ENCODE data around the gene BCL11A.

Gene BCL11A

DNA sequence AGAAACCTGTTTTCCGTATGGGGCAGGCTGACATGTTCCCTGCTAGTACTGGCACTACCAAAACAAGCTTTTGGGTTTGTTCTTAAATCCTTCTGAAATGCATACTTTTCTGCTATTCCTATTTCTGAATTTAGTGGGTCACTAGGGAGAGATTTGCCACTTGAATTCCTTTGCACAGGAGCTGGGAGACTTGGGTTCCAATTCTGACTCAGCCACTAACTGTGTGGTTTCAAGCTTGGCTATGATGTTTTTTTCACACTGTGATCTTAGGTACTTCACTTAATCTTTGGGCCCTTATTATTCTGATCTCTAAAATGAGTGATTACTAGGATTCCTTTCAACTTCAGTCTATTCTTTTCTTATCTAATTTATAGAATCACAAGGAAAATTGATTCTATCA is 105.5 kb downstream of the BCL11A start:
- Mint-ChIP-seq H3K36me3 (ENCODE audit: low read depth) (peaks cover 11% of the 10 kb centered on the region), H3K9me3 (no peaks in the 10 kb centered on the region), H3K4me3 (no peak overlapping the region), H3K4me1 (ENCODE audit: low read depth) (peaks cover 16% of the 10 kb centered on the region), H3K27me3 (no peaks in the 10 kb centered on the region), H3K27ac (no peak overlapping the region)
- intact Hi-C loops (cut with micrococcal nuclease): no loop called here

- Mint-ChIP-seq H3K27me3 (no peaks in the 10 kb centered on the region), H3K27ac (no peak overlapping the region), H3K9me3 (no peaks in the 10 kb centered on the region), H3K36me3 (ENCODE audit: low read depth) (no peaks in the 10 kb centered on the region), H3K4me1 (ENCODE audit: low read depth) (peaks cover 24% of the 10 kb centered on the region), H3K4me3 (no peak overlapping the region)
- intact Hi-C loops (cut with micrococcal nuclease): no loop called here
Observed at GRCh38 chr2:60446413-60447267, 106.8 kb downstream of the BCL11A start.

- Mint-ChIP-seq H3K4me1 (ENCODE audit: low read depth) (peaks cover 32% of the 10 kb centered on the region), H3K36me3 (ENCODE audit: low read depth) (no peaks in the 10 kb centered on the region), H3K27ac (no peak overlapping the region), H3K4me3 (no peak overlapping the region), H3K9me3 (no peaks in the 10 kb centered on the region), H3K27me3 (no peaks in the 10 kb centered on the region)
- intact Hi-C loops (cut with micrococcal nuclease): no loop called here
Observed at GRCh38 chr2:60445684-60446179, 107.7 kb downstream of the BCL11A start.

GRCh38 chr2:60442608-60443007 is 110.8 kb downstream of the BCL11A start:
- Mint-ChIP-seq H3K4me3 (no peak overlapping the region), H3K36me3 (ENCODE audit: low read depth) (no peaks in the 10 kb centered on the region), H3K27ac (no peak overlapping the region), H3K4me1 (ENCODE audit: low read depth) (peaks cover 53% of the 10 kb centered on the region), H3K27me3 (no peaks in the 10 kb centered on the region), H3K9me3 (no peaks in the 10 kb centered on the region)
- intact Hi-C loops (cut with micrococcal nuclease): no loop called here

DNA sequence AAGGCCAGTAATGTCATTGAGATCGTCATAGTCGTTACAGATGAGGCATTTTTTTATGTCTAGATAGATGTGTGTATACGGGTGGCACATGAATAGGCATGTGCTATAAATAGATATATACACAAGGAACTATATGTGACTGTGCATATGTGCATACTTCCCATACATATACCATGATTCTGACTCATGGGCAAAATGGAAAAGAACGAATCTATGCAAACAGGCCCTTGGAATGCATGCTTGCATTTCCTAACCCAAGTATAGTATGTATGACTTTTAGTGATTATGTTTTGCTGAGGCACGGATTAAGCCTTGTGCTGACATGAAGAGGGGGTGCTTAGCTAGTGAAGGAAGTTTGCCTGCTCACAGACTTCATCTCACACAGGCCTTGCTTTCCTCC is 111.7 kb downstream of the BCL11A start:
- no peaks in the 10 kb centered on the region for H3K36me3 Mint-ChIP-seq (ENCODE audit: low read depth)
- H3K9me3 Mint-ChIP-seq: no peaks in the 10 kb centered on the region
- peaks cover 58% of the 10 kb centered on the region for H3K4me1 Mint-ChIP-seq (ENCODE audit: low read depth)
- intact Hi-C loops (cut with micrococcal nuclease): no loop called here
- no peak overlapping the region for H3K27ac Mint-ChIP-seq
- H3K4me3 Mint-ChIP-seq: no peak overlapping the region
- H3K27me3 Mint-ChIP-seq: no peaks in the 10 kb centered on the region

GRCh38 chr2:60440767-60441163 is 112.7 kb downstream of the BCL11A start:
- peaks cover 52% of the 10 kb centered on the region for H3K4me1 Mint-ChIP-seq (ENCODE audit: low read depth)
- no peak overlapping the region for H3K27ac Mint-ChIP-seq
- no peaks in the 10 kb centered on the region for H3K27me3 Mint-ChIP-seq
- no peaks in the 10 kb centered on the region for H3K9me3 Mint-ChIP-seq
- no peak overlapping the region for H3K4me3 Mint-ChIP-seq
- H3K36me3 Mint-ChIP-seq (ENCODE audit: low read depth): no peaks in the 10 kb centered on the region
- intact Hi-C loops (cut with micrococcal nuclease): no loop called here

DNA sequence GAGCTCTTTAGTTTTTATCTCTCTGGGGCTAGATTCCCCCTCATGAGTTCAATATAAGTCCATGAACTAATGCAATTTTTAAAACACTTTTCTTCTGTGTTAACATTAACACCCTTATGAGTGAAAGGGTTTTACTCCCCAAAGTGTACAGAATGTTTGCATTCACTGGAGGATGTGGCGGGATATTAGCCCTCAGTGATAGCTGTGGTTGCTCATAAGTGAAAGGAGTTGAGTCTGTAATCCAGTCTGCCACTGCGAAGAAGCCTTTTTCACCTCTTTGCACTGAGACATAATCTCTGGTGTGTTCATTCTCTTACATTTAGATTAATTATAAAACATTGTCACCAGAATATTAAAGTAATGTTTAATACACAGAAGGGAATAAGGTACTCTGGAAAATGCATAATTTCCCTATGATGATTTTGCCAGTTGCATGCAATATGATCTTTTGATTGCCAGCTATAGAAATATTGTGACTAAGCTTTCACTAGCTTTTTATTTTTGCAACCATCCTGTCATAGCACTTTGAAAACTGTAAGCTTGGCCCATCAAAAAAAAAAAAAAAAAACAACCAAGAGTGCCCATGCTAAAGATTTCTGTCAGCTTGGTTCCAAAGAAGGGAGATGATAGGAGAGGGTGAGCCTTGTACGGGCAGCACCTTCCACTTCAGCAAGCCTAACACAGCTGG is 113.2 kb downstream of the BCL11A start:
- H3K27ac Mint-ChIP-seq: peak overlapping the region; percentile 88
- H3K27me3 Mint-ChIP-seq: no peaks in the 10 kb centered on the region
- intact Hi-C loops (cut with micrococcal nuclease): no loop called here
- H3K4me3 Mint-ChIP-seq: no peak overlapping the region
- H3K36me3 Mint-ChIP-seq (ENCODE audit: low read depth): no peaks in the 10 kb centered on the region
- no peaks in the 10 kb centered on the region for H3K9me3 Mint-ChIP-seq
- peaks cover 57% of the 10 kb centered on the region for H3K4me1 Mint-ChIP-seq (ENCODE audit: low read depth)

DNA sequence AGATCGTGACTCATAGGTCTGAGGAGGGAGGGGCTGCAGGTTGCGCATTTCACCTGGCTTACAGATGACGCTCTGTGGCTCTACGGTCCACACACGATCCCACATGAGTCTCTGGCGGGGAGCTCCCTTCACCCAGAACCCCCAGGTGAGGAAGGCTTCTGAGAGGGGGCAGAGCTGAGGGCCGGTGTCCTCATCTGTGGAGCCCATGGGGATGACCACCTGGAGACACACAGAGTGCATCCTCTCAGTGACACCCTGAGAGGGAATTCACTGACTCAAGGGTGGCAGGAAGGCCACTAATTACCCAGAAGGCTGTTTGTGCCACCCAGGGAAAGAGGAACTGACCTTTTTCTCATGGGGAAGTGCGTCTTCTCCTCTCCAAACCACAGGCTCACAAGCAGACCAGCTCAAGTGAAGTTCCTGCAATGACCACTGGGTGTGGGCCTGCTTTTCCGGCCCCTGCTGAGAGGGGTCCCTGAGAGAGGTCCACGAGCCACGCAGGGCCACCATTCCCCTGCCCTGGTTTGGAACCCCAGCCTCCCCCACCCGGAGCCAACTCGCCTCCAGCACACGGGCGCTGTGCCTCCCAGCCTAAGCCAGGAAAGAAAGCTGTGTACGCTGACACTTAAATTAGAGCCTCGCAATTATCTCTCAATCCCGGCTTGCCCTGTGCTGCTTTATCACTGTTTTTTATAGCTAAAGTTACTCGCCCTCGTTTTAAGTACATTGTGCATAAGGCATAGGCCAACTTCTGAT is 114.1 kb downstream of the BCL11A start:
- no peaks in the 10 kb centered on the region for H3K27me3 Mint-ChIP-seq
- H3K9me3 Mint-ChIP-seq: no peaks in the 10 kb centered on the region
- H3K4me1 Mint-ChIP-seq (ENCODE audit: low read depth): peaks cover 61% of the 10 kb centered on the region
- intact Hi-C loops (cut with micrococcal nuclease): loop anchor here (1.0 to 10.0 kb wide), 3 partner anchors 45 to 115 kb away; partner anchors contain the start of gene BCL11A
- H3K27ac Mint-ChIP-seq: peak overlapping the region; percentile 88
- H3K36me3 Mint-ChIP-seq (ENCODE audit: low read depth): no peaks in the 10 kb centered on the region
- peak overlapping the region; percentile 65 for H3K4me3 Mint-ChIP-seq

DNA sequence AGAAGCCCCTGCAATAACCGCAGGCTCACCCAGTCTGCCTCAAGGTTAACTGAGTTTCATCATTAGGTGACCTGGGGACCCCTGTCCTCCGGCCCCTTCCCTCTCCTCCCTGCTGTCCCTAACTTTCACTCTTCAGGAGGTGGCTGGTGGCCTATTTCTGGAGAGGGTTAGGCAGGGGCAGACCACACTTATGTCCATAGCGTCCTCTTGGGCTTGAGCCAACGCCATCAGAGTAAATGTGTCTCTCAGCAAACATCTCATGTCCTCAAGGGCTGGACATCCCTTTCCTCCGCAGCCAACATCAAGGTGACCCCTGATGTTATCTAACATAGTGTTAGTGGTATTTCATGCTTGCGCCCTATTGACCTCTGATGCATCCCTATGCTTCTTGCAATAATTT is 114.8 kb downstream of the BCL11A start:
- intact Hi-C loops (cut with micrococcal nuclease): loop anchor here (1.0 to 10.0 kb wide), 3 partner anchors 46 to 116 kb away; partner anchors contain the start of gene BCL11A
- H3K27me3 Mint-ChIP-seq: no peaks in the 10 kb centered on the region
- peak overlapping the region; percentile 88 for H3K27ac Mint-ChIP-seq
- no peak overlapping the region for H3K4me3 Mint-ChIP-seq
- H3K4me1 Mint-ChIP-seq (ENCODE audit: low read depth): peaks cover 63% of the 10 kb centered on the region
- H3K36me3 Mint-ChIP-seq (ENCODE audit: low read depth): no peaks in the 10 kb centered on the region
- H3K9me3 Mint-ChIP-seq: no peaks in the 10 kb centered on the region

DNA sequence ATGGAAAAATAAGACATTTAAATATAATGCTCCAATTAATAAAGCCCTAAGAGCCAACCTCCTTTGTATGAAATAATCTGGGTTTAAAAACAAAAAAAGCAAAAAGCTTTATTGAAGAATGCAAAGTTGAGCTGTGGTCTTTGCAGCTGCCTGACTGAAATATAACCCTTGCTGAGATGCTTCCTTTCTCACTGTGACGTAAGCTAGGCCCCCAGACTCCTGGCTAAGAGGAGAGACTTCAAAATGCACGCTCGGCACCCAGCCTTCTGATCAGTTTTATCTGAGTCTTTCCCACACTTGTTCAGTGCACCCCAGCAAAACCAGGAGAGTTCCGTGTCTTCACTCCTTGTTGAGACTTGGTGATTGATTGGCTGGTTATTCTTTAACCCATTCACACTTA is 115.3 kb downstream of the BCL11A start:
- intact Hi-C loops (cut with micrococcal nuclease): loop anchor here (10.0 kb wide), 2 partner anchors 47 to 117 kb away; partner anchors contain the start of gene BCL11A
- Mint-ChIP-seq H3K27ac (peak overlapping the region; percentile 20), H3K4me1 (ENCODE audit: low read depth) (peaks cover 68% of the 10 kb centered on the region), H3K4me3 (no peak overlapping the region), H3K9me3 (no peaks in the 10 kb centered on the region), H3K27me3 (no peaks in the 10 kb centered on the region), H3K36me3 (ENCODE audit: low read depth) (no peaks in the 10 kb centered on the region)

GRCh38 chr2:60437080-60437696 is 116.3 kb downstream of the BCL11A start:
- H3K4me1 Mint-ChIP-seq (ENCODE audit: low read depth): peaks cover 74% of the 10 kb centered on the region
- intact Hi-C loops (cut with micrococcal nuclease): loop anchor here (10.0 kb wide), 2 partner anchors 48 to 118 kb away; partner anchors contain the start of gene BCL11A
- no peak overlapping the region for H3K4me3 Mint-ChIP-seq
- H3K36me3 Mint-ChIP-seq (ENCODE audit: low read depth): no peaks in the 10 kb centered on the region
- H3K27ac Mint-ChIP-seq: no peak overlapping the region
- H3K27me3 Mint-ChIP-seq: no peaks in the 10 kb centered on the region
- no peaks in the 10 kb centered on the region for H3K9me3 Mint-ChIP-seq

- intact Hi-C loops (cut with micrococcal nuclease): loop anchor here (10.0 kb wide), 2 partner anchors 52 to 122 kb away; partner anchors contain the start of gene BCL11A
- Mint-ChIP-seq H3K27me3 (no peaks in the 10 kb centered on the region), H3K36me3 (ENCODE audit: low read depth) (no peaks in the 10 kb centered on the region), H3K27ac (peak overlapping the region; percentile 48), H3K4me3 (no peak overlapping the region), H3K9me3 (no peaks in the 10 kb centered on the region), H3K4me1 (ENCODE audit: low read depth) (peaks cover 51% of the 10 kb centered on the region)
Observed at GRCh38 chr2:60433018-60433596, 120.3 kb downstream of the BCL11A start.

DNA sequence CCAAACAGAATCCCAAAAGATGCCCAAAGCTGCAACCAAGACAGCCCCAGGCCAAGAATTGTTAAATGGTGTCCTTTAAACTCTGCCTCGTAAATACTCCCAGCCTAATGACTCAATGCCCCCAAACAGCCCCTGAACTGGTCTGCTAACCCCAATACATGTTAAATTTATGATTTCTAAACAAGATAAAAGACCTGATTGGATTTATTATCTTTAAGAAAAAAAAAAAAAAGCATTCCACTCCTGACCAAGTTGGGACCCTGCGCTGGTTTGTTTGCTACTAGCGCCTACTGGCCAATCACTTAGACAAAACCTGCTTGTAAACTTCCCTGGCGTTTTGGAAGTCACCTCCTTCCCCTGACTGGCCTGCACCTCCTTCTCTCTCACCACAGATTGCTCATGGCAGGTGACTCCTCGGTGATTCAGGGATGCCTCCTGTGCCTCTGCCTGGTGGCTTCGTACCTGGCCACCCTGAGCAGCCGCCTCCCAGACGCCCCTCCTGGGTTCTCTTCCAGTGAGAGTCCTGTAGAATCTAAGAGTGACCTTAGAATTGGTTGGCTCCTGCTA is 121.3 kb downstream of the BCL11A start:
- H3K4me1 Mint-ChIP-seq (ENCODE audit: low read depth): peaks cover 45% of the 10 kb centered on the region
- H3K27me3 Mint-ChIP-seq: no peaks in the 10 kb centered on the region
- H3K27ac Mint-ChIP-seq: peak overlapping the region; percentile 48
- H3K36me3 Mint-ChIP-seq (ENCODE audit: low read depth): no peaks in the 10 kb centered on the region
- intact Hi-C loops (cut with micrococcal nuclease): loop anchor here (10.0 kb wide), 2 partner anchors 53 to 123 kb away; partner anchors contain the start of gene BCL11A
- H3K4me3 Mint-ChIP-seq: no peak overlapping the region
- H3K9me3 Mint-ChIP-seq: no peaks in the 10 kb centered on the region
